Uterus (tissue), 4 donors: ENCODE data around the gene CGNL1. TPM values are rescaled to one million over a fixed set of nuclear protein-coding genes. Genes with fewer than 3 reads are reported as not detected.

Source experiments
- DNase-seq, 2 donors: peaks; one replicate each; pipeline ENCODE4 v3.0.0-alpha.2; 2019 to 2020
- H3K27ac ChIP-seq, 2 donors: fragments of 200-600 bp; sonication (generic); 1 replicate in 1 of 2; 2 replicates in 1 of 2; pipeline ENCODE4 v1.5.1; 2016 to 2018
- H3K27me3 ChIP-seq, 2 donors: fragments of 200-600 bp; sonication (generic); one replicate each; pipeline ENCODE4 v1.5.1; 2018 to 2019; ENCODE audit warnings: control low read depth in 1 of 2
- H3K36me3 ChIP-seq, 2 donors: fragments of 200-600 bp; sonication (generic); one replicate each; pipeline ENCODE4 v1.5.1; 2019; ENCODE audit warnings: control low read depth in 1 of 2
- H3K4me1 ChIP-seq, 2 donors: fragments of 200-600 bp; sonication (generic); one replicate each; pipeline ENCODE4 v1.5.1; 2018 to 2019; ENCODE audit warnings: control low read depth in 1 of 2
- H3K4me3 ChIP-seq, 2 donors: fragments of 200-600 bp; sonication (generic); 1 replicate in 1 of 2; 2 replicates in 1 of 2; pipeline ENCODE4 v1.5.1; 2018 to 2019; ENCODE audit warnings: mild to moderate bottlenecking in 1 of 2
- H3K9me3 ChIP-seq, 2 donors: fragments of 200-600 bp; sonication (generic); one replicate each; pipeline ENCODE4 v1.5.1; 2019; ENCODE audit warnings: control low read depth in 1 of 2
- CTCF ChIP-seq, 4 experiments: fragments of 200-600 bp in 2 of 4; fragments of 450-650 bp in 2 of 4; sonication (generic) in 2 of 4; IDR thresholded peaks; one replicate each; pipeline ENCODE4 v1.5.1; 2016 to 2019; ENCODE audit warnings: antibody characterized with exemption in 4 of 4, mild to moderate bottlenecking in 2 of 4, moderate library complexity in 1 of 4
- POLR2A ChIP-seq, 2 donors: fragments of 450-650 bp; IDR thresholded peaks; one replicate each; pipeline ENCODE4 v1.6.1; 2016; ENCODE audit warnings: antibody characterized with exemption in 2 of 2, mild to moderate bottlenecking in 1 of 2, moderate library complexity in 1 of 2
- intact Hi-C: fragments of 100-400 bp; cut with DNase I; formaldehyde crosslinking; loops from one replicate; pipeline ENCODE4 v1.15.1; 2023; ENCODE audit warnings: low total_unique reads
- total RNA-seq, 4 donors: library from RNA; depleted of rRNA in 3 of 4; stranded (reverse); fragments of >200 nt in 3 of 4; gene quantifications; one replicate each; pipeline versions ENCODE4 v1.1.0 to v1.2.4, GENCODE V29; 2014 to 2023
- donor health status: DM: yes; HTN: yes; CAD: no.

Gene CGNL1
- total RNA-seq, 4 donors from 2014 or later: 15.1 to 74.4 (median 31.7) TPM

DNA sequence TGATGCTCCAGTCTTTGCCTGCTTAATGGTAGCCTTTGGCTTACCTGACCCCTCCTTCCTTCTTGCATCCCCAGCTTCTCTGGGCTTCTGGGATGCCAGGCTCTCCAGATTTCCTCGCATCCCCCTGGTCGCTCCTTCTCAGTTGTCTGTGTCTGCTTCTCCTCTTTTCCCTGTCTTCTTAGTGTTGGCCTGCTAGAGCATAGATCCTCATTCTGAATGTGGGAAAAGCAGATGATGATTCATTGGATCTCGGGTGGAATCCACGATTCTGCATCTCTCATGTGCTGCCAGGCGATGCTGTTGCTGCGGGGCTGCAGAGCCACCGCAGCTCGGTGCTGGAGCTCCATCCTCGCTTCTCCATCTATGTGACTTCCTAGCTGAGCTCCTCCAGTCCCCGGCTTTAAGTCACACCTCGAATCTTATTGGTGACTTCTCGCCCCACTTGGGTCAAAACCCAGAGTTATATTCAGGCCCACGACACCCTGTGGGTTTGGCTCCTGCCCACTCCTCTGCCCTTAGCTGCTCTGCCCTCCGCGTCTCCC is 47.4 kb downstream of the CGNL1 start:
- no peak for DNase-seq
- Histone ChIP-seq H3K36me3 (no peaks in the 10 kb centered on the region), H3K27ac (no peak overlapping the region), H3K27me3 (no peaks in the 10 kb centered on the region), H3K9me3 (no peaks in the 10 kb centered on the region), H3K4me1 (no peaks in the 10 kb centered on the region), H3K4me3 (no peak overlapping the region)
- no peak for TF ChIP-seq CTCF (IDR thresholded peaks at IDR 0.05)
- no peak for TF ChIP-seq POLR2A (IDR thresholded peaks at IDR 0.05)
- intact Hi-C loops: no loop called here

GRCh38 chr15:57424628-57425405 is 48.5 kb downstream of the CGNL1 start:
- Histone ChIP-seq H3K9me3 (no peaks in the 10 kb centered on the region), H3K36me3 (no peaks in the 10 kb centered on the region), H3K4me1 (no peaks in the 10 kb centered on the region), H3K4me3 (no peak overlapping the region), H3K27ac (no peak overlapping the region), H3K27me3 (no peaks in the 10 kb centered on the region)
- DNase-seq: no peak
- TF ChIP-seq POLR2A (IDR thresholded peaks at IDR 0.05) (no peak), CTCF (IDR thresholded peaks at IDR 0.05) (no peak)
- intact Hi-C loops: no loop called here

GRCh38 chr15:57425842-57426241 is 49.5 kb downstream of the CGNL1 start:
- Histone ChIP-seq H3K36me3 (no peaks in the 10 kb centered on the region), H3K4me3 (no peak overlapping the region), H3K9me3 (no peaks in the 10 kb centered on the region), H3K4me1 (no peaks in the 10 kb centered on the region), H3K27ac (no peak overlapping the region), H3K27me3 (no peaks in the 10 kb centered on the region)
- DNase-seq: no peak
- TF ChIP-seq POLR2A (IDR thresholded peaks at IDR 0.05) (no peak), CTCF (IDR thresholded peaks at IDR 0.05) (no peak)
- intact Hi-C loops: no loop called here

DNA sequence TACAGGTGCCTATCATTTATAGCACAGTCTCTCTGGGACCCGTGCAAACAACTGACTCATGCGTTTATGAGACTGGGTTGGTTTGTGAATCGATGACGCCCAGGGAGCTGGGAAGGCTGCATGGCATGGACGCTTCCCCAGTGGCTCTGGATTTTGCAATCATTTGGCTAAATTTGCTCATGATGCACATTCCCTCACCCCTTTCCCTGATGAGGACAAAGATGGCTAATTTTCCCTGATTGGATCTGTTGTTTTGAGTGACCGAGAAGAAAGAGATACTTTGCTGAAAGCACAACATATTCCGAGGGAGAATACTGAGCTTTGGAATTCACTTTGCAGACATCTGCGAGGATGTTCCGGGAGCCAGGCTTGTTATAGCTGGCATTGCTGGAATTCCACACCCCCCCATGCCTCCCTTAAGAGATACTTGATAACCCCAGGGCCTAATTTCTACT is 51.1 kb downstream of the CGNL1 start:
- Histone ChIP-seq H3K27me3 (no peaks in the 10 kb centered on the region), H3K4me3 (no peak overlapping the region), H3K27ac (peak overlapping the region in 1 of 2 donors; percentile 35), H3K36me3 (no peaks in the 10 kb centered on the region), H3K4me1 (no peaks in the 10 kb centered on the region), H3K9me3 (no peaks in the 10 kb centered on the region)
- no peak for DNase-seq
- intact Hi-C loops: no loop called here
- TF ChIP-seq CTCF (IDR thresholded peaks at IDR 0.05): no peak
- no peak for TF ChIP-seq POLR2A (IDR thresholded peaks at IDR 0.05)

- Histone ChIP-seq H3K36me3 (no peaks in the 10 kb centered on the region), H3K4me1 (peaks cover 0 to 4% of the 10 kb centered on the region in 2 donors), H3K27ac (no peak overlapping the region), H3K4me3 (no peak overlapping the region), H3K27me3 (no peaks in the 10 kb centered on the region), H3K9me3 (no peaks in the 10 kb centered on the region)
- TF ChIP-seq CTCF (IDR thresholded peaks at IDR 0.05): no peak
- TF ChIP-seq POLR2A (IDR thresholded peaks at IDR 0.05): no peak
- intact Hi-C loops: no loop called here
- no peak for DNase-seq
Measured at GRCh38 chr15:57432141-57432741, 55.9 kb downstream of the CGNL1 start.
